Loucy (cell line): ENCODE measurements around the gene KIF2A.

ENCODE experiments used
- EZH2phosphoT487 ChIP-seq: fragments of 200-600 bp; IDR thresholded peaks from 2 replicates; pipeline ENCODE4 v1.6.1; 2018; ENCODE audit warnings: antibody characterized with exemption, mild to moderate bottlenecking, moderate library complexity, borderline replicate concordance
- TF ChIP-seq, protein P1 (sequence below): fragments of 200-600 bp; sonication (generic); conservative IDR thresholded peaks from 2 replicates; pipeline ENCODE4 v1.5.1; 2014; ENCODE audit warnings: mild to moderate bottlenecking, antibody characterized with exemption, low read length

GRCh38 chr5:62275581-62275980 lies 30.4 kb upstream of the KIF2A start:
- TF ChIP-seq, protein P1, sequence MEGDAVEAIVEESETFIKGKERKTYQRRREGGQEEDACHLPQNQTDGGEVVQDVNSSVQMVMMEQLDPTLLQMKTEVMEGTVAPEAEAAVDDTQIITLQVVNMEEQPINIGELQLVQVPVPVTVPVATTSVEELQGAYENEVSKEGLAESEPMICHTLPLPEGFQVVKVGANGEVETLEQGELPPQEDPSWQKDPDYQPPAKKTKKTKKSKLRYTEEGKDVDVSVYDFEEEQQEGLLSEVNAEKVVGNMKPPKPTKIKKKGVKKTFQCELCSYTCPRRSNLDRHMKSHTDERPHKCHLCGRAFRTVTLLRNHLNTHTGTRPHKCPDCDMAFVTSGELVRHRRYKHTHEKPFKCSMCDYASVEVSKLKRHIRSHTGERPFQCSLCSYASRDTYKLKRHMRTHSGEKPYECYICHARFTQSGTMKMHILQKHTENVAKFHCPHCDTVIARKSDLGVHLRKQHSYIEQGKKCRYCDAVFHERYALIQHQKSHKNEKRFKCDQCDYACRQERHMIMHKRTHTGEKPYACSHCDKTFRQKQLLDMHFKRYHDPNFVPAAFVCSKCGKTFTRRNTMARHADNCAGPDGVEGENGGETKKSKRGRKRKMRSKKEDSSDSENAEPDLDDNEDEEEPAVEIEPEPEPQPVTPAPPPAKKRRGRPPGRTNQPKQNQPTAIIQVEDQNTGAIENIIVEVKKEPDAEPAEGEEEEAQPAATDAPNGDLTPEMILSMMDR = no peak
- no peak for TF ChIP-seq EZH2phosphoT487
